Suppressor macrophage treated with lipopolysaccharide for 4 hours (primary cell): ENCODE measurements around the gene MORN1.

Experiments
- DNase-seq: peaks from one replicate; pipeline ENCODE4 v3.0.0-alpha.2; 2020

The MORN1 gene

DNA sequence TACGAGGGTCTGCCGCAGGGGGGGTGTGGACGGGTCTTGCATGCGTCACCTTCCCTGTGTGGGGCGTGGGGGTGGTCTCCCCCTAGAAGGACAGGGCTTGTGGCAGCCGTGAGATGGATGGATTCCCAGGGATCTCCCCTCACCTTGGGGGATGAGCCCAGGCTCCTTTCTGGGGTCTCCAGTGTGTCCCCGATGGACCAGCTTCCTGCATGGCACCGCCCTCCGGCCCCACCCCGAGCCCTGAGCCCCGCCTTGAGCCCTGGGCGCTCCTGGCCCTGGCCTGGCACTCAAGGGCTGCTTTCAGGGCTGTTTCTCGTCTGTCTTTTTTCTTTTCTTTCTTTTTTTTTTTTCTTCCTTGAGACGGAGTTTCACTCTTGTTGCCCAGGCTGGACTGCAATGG, 103.7 kb downstream of the MORN1 start:
- no peak for DNase-seq

DNA sequence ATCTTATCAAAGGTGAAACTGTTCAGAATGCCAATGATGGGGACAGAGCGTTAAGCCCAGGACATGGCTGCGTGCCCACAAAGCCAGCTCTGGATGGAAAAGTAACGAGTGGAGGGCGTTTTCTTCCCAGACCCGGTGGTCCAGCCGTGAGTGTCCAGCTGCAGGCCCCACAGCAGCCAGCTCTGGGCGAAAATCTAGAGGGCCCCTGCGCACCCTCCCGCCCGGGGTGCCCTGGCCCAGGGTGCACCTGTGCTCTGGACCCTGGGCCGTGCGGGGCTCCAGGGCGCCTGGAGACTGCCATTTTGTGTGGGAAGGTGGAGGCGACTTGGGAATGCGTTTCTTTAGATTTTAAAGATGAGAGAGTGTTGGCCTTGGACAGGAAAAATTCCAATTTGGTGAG, 104.4 kb downstream of the MORN1 start:
- no peak for DNase-seq

- no peak for DNase-seq
These were observed 106.4 kb downstream of the MORN1 start for GRCh38 chr1:2284932-2285331.

GRCh38 chr1:2283991-2284895, 107.1 kb downstream of the MORN1 start:
- DNase-seq = no peak

DNA sequence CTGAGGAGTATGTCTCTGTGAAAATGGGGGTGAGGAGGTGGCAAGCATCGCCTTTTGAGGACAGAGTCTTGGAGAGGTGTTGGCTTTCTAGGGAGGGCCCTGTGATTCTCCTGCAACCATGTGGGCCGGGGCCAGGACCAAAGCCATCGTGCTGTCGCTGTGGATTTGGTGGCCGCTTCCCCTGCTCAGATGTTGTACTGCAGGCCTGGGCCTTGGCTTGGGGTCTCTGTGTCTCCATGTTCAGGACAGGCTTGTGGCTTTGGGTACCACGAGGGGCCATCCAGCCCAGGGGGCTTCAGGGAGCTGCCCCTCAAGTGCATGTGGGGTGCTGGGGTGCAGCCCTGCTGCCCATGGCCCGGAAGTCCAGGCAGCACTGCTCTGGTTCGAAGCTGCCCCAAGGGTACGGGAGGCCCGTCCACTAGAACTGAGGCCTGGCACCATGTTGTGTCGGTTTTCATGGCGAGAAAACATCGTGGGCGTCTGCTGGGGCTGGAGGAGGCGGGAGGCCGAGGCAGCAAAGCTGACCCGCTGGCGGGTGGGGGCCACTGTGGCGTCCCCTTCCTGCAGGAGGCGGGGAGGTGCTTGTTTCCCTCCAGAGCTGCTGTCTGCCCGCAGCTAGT, 107.9 kb downstream of the MORN1 start:
- no peak for DNase-seq

GRCh38 chr1:2282556-2283270, 108.6 kb downstream of the MORN1 start:
- DNase-seq = no peak

DNA sequence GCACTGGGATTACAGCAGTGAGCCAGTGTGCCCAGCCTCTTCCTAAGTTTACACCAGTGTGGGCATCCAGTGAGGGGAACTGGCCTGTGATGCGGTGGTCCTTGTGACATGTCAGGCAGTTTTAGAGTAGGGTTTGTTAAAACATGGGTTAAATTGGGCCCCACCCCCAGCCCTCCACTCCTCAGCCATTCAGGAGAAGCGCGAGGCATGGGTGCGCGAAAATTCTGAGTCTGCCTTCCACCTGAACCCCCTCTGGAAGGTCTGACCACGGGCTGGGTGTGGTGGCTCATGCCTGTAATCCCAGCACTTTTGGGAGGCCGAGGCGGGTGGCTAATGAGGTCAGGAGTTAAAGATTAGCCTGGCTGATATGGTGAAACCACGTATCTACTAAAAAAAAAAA, 111.5 kb downstream of the MORN1 start:
- no peak for DNase-seq

DNA sequence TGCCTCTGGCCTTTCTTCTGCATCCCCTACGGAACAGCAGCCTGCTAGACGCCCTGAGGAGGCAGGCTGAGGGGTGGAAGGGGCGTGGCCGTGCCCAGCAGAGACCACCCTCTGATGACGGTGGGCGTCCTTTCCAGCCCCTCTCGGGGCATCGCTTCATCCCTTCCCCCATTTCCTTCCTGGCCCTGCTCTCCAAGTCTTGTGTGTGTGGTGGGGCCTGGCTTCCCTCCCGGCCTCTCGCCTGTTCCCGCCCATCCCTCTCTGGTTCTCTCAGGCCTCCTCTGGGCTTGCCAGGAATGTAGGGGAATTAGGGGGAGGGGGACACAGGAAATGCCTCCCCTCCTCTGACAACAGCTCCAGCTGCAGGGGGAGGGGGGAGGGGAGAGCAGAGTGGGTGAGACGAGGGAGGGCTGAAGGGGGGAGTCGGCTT, 112.1 kb downstream of the MORN1 start:
- no peak for DNase-seq

DNA sequence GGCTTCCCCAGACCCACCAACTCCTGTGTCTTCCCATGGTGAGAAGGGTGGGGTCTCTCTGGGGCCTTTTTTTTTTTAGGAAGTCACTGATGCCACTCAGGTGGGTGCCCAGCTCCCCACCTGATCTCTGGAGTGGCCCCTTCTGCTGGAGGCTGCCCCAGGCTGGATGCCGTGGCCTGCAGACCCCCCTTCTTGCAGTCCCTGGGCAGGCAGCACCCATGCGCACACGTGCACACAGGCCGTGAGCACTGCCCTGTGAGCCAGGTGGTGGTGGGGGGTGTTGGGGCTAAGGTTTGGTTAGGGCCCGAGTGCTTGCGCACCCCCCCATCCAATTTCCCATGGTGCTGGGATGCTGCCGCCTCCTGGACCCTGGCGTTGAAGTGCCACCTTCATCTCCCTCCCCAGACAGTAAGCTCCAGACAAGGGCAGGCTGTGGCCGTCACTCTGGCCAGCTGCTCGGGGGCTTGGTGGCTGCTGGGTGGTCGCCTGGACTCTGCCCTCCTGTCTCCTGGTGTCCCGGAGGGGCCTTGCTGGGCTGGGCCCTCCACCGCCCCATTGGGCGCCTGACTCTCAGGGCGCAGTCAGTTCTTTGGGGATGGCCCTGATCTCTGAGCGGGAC, 112.7 kb downstream of the MORN1 start:
- no peak for DNase-seq

GRCh38 chr1:2277741-2278488, 113.4 kb downstream of the MORN1 start:
- DNase-seq = no peak

- DNase-seq = no peak
These were observed 114.4 kb downstream of the MORN1 start for GRCh38 chr1:2276803-2277580.

- DNase-seq = no peak
These were observed 115.4 kb downstream of the MORN1 start for GRCh38 chr1:2275796-2276536.

DNA sequence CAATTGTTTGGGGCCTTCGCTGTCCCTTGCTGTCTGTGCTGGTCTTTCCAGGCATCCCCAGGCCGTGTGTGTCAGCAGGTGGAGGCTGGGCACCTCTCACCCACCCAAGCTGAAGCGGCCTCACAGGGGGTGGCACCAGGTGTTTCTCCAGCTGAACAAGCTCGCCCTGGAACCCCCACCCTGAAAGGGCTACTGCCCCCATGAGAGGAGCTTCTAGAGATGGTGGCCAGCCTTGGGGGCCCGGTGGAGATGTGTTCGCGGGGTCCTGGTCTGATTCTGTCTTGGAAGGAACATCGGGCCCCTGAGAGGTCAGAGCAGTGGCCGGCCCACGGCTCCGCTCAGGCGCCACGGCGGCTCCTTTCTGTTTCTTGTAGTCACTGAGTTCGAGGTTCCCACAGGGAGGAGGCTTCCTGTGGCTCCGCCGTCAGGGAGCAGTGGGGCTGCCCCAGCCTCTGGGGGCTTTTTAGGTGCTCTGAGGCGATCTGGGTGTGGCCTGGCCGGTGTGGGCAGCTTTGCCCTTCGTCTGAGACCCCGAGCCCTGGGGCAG, 116.4 kb downstream of the MORN1 start:
- DNase-seq = no peak

- no peak for DNase-seq
These were observed 117.0 kb downstream of the MORN1 start for GRCh38 chr1:2274231-2274928.

DNA sequence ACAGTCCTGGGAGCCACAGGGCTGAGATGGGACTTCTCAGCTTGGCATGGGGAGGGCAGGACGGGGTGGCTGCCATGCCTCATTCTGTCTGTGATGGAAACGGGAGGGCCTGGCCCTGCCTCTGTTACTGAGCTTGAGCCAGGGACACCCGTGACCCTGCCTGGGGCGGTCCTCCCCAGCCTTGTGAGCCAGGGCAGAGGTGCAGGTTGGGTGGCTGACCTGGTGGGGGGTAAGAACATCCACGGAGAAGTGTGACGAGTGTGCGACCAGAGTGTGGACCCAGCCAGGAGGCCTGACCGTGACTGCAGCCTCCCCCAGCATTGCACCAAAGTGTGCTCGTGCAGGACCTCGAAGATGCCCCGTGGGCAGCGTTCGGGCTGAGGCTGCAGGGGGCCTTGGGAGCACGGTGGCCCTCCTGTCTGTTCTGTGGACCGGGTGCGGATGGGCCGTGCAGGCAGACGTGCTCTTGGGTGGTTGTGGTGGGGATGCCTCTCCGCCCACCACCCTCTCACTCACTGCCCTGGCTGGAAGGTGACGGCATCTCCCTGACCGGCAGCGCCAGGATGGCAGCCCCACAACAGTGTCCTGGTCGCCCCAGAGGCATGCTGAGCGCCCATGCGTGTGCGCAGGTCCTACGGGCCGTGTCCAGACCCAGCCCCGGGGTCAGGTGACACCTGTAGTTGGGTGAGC, 117.8 kb downstream of the MORN1 start:
- no peak for DNase-seq

GRCh38 chr1:2272686-2273400, 118.5 kb downstream of the MORN1 start:
- DNase-seq = no peak

DNA sequence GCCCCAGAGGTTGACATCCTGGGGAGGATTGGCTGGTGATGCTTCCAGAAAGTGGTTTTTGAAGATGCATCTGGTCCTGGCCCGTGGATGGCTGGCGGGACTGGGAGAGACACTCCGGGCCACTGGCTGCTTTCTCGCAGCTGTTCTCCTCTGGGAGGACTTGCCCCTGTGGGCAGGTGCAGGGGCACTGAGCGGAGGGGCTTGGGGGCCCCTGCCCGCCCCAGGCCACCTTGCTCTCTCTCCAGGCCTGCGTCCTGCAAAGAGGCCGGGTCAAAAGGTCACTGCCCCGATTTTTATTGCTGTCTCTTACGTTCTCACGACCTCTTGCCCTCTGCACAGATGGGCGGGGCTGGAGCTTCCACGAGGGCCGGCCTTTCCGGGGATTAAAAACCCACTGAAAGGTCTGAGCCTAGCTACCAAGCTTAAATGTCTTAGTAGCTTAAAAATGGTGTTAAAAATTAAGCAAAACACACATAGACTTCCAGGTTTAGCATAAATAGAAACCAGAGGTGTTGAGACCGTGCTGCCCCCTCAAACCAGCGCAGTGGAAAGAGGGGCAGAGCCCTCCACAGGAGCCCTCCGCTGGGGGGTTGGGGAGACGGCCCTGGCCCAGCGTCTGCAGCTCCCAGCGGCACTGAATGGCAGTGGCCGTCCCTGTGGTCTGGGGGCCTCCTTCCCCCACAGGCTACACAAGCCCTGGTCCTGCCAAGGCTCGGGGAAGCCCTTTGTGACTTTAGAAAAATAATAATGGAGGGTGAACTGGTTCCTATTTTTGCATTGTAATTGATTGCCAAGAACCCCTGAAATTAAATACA, 119.3 kb downstream of the MORN1 start:
- DNase-seq = no peak
